ENCODE data around the gene RAB11B. TPM values are rescaled to one million over a fixed set of nuclear protein-coding genes. Genes with fewer than 3 reads are reported as not detected.

The RAB11B gene
- total and polyA plus RNA-seq, 2 of the 13 experiments (the other 11 are each of a cell fraction or from before 2014, with no cell fraction given): 6.0 to 28.4 TPM

DNA sequence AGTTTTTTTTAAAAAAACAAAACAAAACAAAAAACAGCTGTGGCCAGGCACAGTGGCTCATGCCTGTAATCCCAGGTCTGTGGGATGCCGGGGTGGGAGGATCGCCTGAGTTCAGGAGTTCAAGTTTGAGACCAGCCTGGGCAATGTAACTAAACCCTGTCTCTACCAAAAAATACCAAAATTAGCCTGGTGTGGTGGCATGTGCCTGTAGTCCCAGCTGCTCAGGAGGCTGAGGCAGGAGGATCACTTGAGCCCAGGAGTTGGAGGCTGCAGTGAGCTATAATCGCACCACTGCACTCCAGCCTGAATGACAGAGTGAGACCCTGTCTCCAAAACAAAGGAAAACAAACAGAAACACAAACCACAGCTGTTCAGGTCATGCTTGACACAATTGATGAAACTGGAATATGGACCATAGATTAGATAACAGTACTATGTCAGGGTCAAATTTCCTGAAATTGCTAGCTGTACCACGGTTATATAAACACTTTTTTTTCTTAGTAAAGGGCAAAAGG is 33.1 kb upstream of the RAB11B start (continued):
- TF ChIP-seq, protein P1, sequence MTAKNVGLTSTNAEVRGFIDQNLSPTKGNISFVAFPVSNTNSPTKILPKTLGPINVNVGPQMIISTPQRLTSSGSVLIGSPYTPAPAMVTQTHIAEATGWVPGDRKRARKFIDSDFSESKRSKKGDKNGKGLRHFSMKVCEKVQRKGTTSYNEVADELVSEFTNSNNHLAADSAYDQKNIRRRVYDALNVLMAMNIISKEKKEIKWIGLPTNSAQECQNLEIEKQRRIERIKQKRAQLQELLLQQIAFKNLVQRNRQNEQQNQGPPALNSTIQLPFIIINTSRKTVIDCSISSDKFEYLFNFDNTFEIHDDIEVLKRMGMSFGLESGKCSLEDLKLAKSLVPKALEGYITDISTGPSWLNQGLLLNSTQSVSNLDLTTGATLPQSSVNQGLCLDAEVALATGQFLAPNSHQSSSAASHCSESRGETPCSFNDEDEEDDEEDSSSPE (CRISPR knock-in tag; IDR thresholded peaks at IDR 0.05): peak; percentile 18; the same call in 1 of the 2 replicates
- TF ChIP-seq ZMYM4 (CRISPR knock-in tag; IDR thresholded peaks at IDR 0.05) (peak; percentile 77), ZNF629 (CRISPR knock-in tag; conservative IDR thresholded peaks at IDR 0.05) (peak; percentile 46; the same call in 1 of the 2 replicates), SP5 (CRISPR knock-in tag; IDR thresholded peaks at IDR 0.05; ENCODE audit: borderline replicate concordance, low read depth) (peak; percentile 69; the same call in 1 of the 2 replicates), ELF1 (CRISPR knock-in tag; IDR thresholded peaks at IDR 0.05) (peak; percentile 57; the same call in 1 of the 2 replicates), ZNF317 (CRISPR knock-in tag; IDR thresholded peaks at IDR 0.05) (no peak), IRF2 (CRISPR knock-in tag; IDR thresholded peaks at IDR 0.05) (peak; percentile 82), CHD4 (IDR thresholded peaks at IDR 0.05; ENCODE audit: borderline replicate concordance, low read length) (peak; percentile 86; the same call in 1 of the 2 replicates), KAT7 (CRISPR knock-in tag; IDR thresholded peaks at IDR 0.05; ENCODE audit: borderline replicate concordance) (no peak), HNRNPUL1 (IDR thresholded peaks at IDR 0.05; ENCODE audit: low read depth, low read length) (no peak), ZNF335 (CRISPR knock-in tag; IDR thresholded peaks at IDR 0.05) (no peak), ZSCAN12 (CRISPR knock-in tag; IDR thresholded peaks at IDR 0.05) (no peak), SMYD3 (CRISPR knock-in tag; IDR thresholded peaks at IDR 0.05) (peak; percentile 79; the same call in 1 of the 2 replicates), ZMYM3 (CRISPR knock-in tag; IDR thresholded peaks at IDR 0.05) (peak; percentile 100)
- TF ChIP-seq, protein P2, sequence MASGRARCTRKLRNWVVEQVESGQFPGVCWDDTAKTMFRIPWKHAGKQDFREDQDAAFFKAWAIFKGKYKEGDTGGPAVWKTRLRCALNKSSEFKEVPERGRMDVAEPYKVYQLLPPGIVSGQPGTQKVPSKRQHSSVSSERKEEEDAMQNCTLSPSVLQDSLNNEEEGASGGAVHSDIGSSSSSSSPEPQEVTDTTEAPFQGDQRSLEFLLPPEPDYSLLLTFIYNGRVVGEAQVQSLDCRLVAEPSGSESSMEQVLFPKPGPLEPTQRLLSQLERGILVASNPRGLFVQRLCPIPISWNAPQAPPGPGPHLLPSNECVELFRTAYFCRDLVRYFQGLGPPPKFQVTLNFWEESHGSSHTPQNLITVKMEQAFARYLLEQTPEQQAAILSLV (CRISPR knock-in tag; IDR thresholded peaks at IDR 0.05; ENCODE audit: borderline replicate concordance): no peak
- TF ChIP-seq, protein P3, sequence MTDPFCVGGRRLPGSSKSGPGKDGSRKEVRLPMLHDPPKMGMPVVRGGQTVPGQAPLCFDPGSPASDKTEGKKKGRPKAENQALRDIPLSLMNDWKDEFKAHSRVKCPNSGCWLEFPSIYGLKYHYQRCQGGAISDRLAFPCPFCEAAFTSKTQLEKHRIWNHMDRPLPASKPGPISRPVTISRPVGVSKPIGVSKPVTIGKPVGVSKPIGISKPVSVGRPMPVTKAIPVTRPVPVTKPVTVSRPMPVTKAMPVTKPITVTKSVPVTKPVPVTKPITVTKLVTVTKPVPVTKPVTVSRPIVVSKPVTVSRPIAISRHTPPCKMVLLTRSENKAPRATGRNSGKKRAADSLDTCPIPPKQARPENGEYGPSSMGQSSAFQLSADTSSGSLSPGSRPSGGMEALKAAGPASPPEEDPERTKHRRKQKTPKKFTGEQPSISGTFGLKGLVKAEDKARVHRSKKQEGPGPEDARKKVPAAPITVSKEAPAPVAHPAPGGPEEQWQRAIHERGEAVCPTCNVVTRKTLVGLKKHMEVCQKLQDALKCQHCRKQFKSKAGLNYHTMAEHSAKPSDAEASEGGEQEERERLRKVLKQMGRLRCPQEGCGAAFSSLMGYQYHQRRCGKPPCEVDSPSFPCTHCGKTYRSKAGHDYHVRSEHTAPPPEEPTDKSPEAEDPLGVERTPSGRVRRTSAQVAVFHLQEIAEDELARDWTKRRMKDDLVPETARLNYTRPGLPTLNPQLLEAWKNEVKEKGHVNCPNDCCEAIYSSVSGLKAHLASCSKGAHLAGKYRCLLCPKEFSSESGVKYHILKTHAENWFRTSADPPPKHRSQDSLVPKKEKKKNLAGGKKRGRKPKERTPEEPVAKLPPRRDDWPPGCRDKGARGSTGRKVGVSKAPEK (CRISPR knock-in tag; IDR thresholded peaks at IDR 0.05; ENCODE audit: borderline replicate concordance): 0 out of 2 replicates have a peak, but pooled peaks have one; percentile 25
- TF ChIP-seq, protein P4, sequence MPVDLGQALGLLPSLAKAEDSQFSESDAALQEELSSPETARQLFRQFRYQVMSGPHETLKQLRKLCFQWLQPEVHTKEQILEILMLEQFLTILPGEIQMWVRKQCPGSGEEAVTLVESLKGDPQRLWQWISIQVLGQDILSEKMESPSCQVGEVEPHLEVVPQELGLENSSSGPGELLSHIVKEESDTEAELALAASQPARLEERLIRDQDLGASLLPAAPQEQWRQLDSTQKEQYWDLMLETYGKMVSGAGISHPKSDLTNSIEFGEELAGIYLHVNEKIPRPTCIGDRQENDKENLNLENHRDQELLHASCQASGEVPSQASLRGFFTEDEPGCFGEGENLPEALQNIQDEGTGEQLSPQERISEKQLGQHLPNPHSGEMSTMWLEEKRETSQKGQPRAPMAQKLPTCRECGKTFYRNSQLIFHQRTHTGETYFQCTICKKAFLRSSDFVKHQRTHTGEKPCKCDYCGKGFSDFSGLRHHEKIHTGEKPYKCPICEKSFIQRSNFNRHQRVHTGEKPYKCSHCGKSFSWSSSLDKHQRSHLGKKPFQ (CRISPR knock-in tag; IDR thresholded peaks at IDR 0.05; ENCODE audit: insufficient replicate concordance): no peak
- TF ChIP-seq, protein P5, sequence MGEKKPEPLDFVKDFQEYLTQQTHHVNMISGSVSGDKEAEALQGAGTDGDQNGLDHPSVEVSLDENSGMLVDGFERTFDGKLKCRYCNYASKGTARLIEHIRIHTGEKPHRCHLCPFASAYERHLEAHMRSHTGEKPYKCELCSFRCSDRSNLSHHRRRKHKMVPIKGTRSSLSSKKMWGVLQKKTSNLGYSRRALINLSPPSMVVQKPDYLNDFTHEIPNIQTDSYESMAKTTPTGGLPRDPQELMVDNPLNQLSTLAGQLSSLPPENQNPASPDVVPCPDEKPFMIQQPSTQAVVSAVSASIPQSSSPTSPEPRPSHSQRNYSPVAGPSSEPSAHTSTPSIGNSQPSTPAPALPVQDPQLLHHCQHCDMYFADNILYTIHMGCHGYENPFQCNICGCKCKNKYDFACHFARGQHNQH (CRISPR knock-in tag; IDR thresholded peaks at IDR 0.05): peak; percentile 79; the same call in 1 of the 2 replicates
- TF ChIP-seq, protein P6, sequence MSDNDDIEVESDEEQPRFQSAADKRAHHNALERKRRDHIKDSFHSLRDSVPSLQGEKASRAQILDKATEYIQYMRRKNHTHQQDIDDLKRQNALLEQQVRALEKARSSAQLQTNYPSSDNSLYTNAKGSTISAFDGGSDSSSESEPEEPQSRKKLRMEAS (IDR thresholded peaks at IDR 0.05): peak; percentile 55
- TF ChIP-seq, protein P7, sequence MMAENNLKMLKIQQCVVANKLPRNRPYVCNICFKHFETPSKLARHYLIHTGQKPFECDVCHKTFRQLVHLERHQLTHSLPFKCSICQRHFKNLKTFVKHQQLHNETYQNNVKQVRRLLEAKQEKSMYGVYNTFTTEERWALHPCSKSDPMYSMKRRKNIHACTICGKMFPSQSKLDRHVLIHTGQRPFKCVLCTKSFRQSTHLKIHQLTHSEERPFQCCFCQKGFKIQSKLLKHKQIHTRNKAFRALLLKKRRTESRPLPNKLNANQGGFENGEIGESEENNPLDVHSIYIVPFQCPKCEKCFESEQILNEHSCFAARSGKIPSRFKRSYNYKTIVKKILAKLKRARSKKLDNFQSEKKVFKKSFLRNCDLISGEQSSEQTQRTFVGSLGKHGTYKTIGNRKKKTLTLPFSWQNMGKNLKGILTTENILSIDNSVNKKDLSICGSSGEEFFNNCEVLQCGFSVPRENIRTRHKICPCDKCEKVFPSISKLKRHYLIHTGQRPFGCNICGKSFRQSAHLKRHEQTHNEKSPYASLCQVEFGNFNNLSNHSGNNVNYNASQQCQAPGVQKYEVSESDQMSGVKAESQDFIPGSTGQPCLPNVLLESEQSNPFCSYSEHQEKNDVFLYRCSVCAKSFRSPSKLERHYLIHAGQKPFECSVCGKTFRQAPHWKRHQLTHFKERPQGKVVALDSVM (CRISPR knock-in tag; IDR thresholded peaks at IDR 0.05): peak; percentile 100
